Esophagus squamous epithelium (tissue), 5 donors: ENCODE measurements around the gene SLC25A47. TPM values are rescaled to one million over a fixed set of nuclear protein-coding genes. Genes with fewer than 3 reads are reported as not detected.

Experiments
- DNase-seq: peaks from one replicate; lab custom pipeline; 2025; lab: John Stamatoyannopoulos, UW
- H3K27ac ChIP-seq, 4 donors: fragments of 200-600 bp; sonication (generic); one replicate each; pipeline ENCODE4 v1.5.1; 2016 to 2019; ENCODE audit warnings: mild to moderate bottlenecking in 1 of 4
- H3K27me3 ChIP-seq, 4 donors: fragments of 200-600 bp; sonication (generic); 1 replicate in 3 of 4; 2 replicates in 1 of 4; pipeline versions ENCODE4 v1.5.1 to v1.6.0; 2017 to 2021; ENCODE audit warnings: antibody characterized with exemption in 1 of 4
- H3K36me3 ChIP-seq, 3 donors: fragments of 200-600 bp; sonication (generic); one replicate each; pipeline ENCODE4 v1.5.1; 2016 to 2019
- H3K4me1 ChIP-seq, 3 donors: fragments of 200-600 bp; sonication (generic); one replicate each; pipeline ENCODE4 v1.5.1; 2017 to 2019
- H3K4me3 ChIP-seq, 4 donors: fragments of 200-600 bp; sonication (generic); 1 replicate in 3 of 4; 2 replicates in 1 of 4; pipeline ENCODE4 v1.5.1; 2016 to 2019; ENCODE audit warnings: mild to moderate bottlenecking in 2 of 4, moderate library complexity in 1 of 4
- H3K9me3 ChIP-seq, 3 donors: fragments of 200-600 bp; sonication (generic); one replicate each; pipeline ENCODE4 v1.5.1; 2016 to 2019
- CTCF ChIP-seq, 6 experiments: fragments of 450-650 bp in 4 of 6; fragments of 200-600 bp in 2 of 6; sonication (generic) in 2 of 6; IDR thresholded peaks; one replicate each; pipeline ENCODE4 v1.5.1; 2016 to 2019; ENCODE audit warnings: antibody characterized with exemption in 6 of 6, mild to moderate bottlenecking in 4 of 6, moderate library complexity in 4 of 6
- POLR2A ChIP-seq, 4 donors: fragments of 450-650 bp; IDR thresholded peaks; one replicate each; pipeline ENCODE4 v1.6.1; 2017; ENCODE audit warnings: antibody characterized with exemption in 4 of 4, mild to moderate bottlenecking in 4 of 4, moderate library complexity in 3 of 4
- WGBS, 2 donors: methylation state at CpG; one replicate each; pipeline ENCODE4 v1.1.5; 2018; 5-methylcytosine and 5-hydroxymethylcytosine counted together
- intact Hi-C: fragments of 100-400 bp; cut with DNase I; formaldehyde crosslinking; loops from one replicate; pipeline ENCODE4 v1.15.0; 2022
- total RNA-seq, 4 donors: library from RNA; depleted of rRNA; stranded (reverse); fragments of >200 nt; gene quantifications; one replicate each; pipeline ENCODE4 v1.1.0, GENCODE V29; 2016
- donor health status: DM: yes; HTN: yes; CAD: no.

Gene SLC25A47
- total RNA-seq, 4 donors from 2014 or later = not detected

DNA sequence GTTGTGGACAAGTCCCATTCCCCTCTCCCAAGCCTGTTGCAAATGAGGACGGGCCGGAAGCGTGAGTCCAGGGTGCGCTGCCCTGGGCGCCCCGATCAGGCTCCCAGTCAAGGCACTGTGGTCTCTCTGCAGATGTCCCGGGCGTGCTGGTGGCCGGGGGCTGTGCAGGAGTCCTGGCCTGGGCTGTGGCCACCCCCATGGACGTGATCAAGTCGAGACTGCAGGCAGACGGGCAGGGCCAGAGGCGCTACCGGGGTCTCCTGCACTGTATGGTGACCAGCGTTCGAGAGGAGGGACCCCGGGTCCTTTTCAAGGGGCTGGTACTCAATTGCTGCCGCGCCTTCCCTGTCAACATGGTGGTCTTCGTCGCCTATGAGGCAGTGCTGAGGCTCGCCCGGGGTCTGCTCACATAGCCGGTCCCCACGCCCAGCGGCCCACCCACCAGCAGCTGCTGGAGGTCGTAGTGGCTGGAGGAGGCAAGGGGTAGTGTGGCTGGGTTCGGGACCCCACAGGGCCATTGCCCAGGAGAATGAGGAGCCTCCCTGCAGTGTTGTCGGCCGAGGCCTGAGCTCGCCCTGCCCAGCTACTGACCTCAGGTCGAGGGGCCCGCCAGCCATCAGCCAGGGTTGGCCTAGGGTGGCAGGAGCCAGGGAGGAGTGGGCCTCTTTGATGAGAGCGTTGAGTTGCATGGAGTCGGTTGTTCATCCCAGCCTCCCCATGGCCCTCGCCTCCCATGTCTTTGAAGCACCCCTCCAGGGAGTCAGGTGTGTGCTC, 6.3 kb downstream of the SLC25A47 start:
- Histone ChIP-seq H3K4me1 (peaks cover 0 to 17% (median 7%) of the 10 kb centered on the region in 3 donors), H3K9me3 (no peaks in the 10 kb centered on the region), H3K27me3 (no peaks in the 10 kb centered on the region), H3K36me3 (peaks cover 0 to 16% (median 0%) of the 10 kb centered on the region in 3 donors), H3K4me3 (no peak overlapping the region), H3K27ac (no peak overlapping the region)
- TF ChIP-seq POLR2A (IDR thresholded peaks at IDR 0.05) (no peak), CTCF (IDR thresholded peaks at IDR 0.05) (no peak)
- no peak for DNase-seq
- 82 to 90% methylated on average over 3 to 9 of the region's 36 CpGs for WGBS, 2 donors
- intact Hi-C loops = no loop called here

GRCh38 chr14:100330007-100330344, 6.8 kb downstream of the SLC25A47 start:
- H3K27me3 ChIP-seq = no peaks in the 10 kb centered on the region

DNA sequence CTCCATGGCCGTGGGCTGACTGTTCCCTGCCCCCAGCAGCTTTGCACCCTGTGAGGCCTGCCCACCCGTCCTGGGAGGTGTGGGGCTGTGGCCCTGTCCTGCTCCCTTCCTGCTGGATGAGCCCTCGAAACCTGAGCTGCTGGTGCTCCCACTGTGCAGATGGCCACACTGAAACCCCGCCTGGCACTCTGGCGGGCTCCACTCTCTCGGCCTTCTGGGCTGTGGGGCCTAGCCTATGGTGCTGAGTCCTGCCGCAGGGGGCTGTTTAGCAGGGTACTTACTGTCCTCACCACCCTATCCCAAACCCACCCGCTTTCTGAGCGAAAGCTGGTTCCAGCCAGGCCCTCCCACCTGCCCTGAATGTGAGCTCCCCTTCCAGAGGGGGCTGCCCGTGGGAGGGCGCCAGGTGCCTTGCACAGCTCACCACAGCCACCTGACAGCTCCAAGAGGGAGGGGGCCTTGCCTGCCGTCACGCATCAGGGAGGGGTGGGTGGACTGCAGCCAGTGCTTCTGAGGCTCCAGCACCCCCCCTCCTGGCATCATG, 7.3 kb downstream of the SLC25A47 start:
- no peak overlapping the region for H3K4me3 ChIP-seq
- H3K36me3 ChIP-seq = peaks cover 0 to 27% (median 0%) of the 10 kb centered on the region in 3 donors
- peaks cover 0 to 6% (median 3%) of the 10 kb centered on the region in 3 donors for H3K4me1 ChIP-seq
- intact Hi-C loops = no loop called here
- DNase-seq = no peak
- H3K27ac ChIP-seq = no peak overlapping the region
- TF ChIP-seq CTCF (IDR thresholded peaks at IDR 0.05) = no peak
- TF ChIP-seq POLR2A (IDR thresholded peaks at IDR 0.05) = no peak
- H3K9me3 ChIP-seq = no peaks in the 10 kb centered on the region
- no peaks in the 10 kb centered on the region for H3K27me3 ChIP-seq
- 96% methylated on average over 4 of the region's 13 CpGs; no CpG with 5 or more reads in 1 of the 2 donors for WGBS, 2 donors

More at GRCh38 chr14:100330007-100330344, 6.8 kb downstream of the SLC25A47 start:
- no peak for TF ChIP-seq CTCF (IDR thresholded peaks at IDR 0.05)
- no peak for TF ChIP-seq POLR2A (IDR thresholded peaks at IDR 0.05)
- no peak overlapping the region for H3K4me3 ChIP-seq
- H3K9me3 ChIP-seq = no peaks in the 10 kb centered on the region
- no peak overlapping the region for H3K27ac ChIP-seq
- intact Hi-C loops = no loop called here
- WGBS, 2 donors = 90% methylated on average over 2 of the region's 11 CpGs; no CpG with 5 or more reads in 1 of the 2 donors
- peaks cover 0 to 22% (median 0%) of the 10 kb centered on the region in 3 donors for H3K36me3 ChIP-seq
- peaks cover 0 to 11% (median 7%) of the 10 kb centered on the region in 3 donors for H3K4me1 ChIP-seq
- no peak for DNase-seq

GRCh38 chr14:100332071-100332639, 9.0 kb downstream of the SLC25A47 start:
- no peaks in the 10 kb centered on the region for H3K9me3 ChIP-seq
- 84 to 93% methylated on average over 3 to 7 of the region's 11 CpGs for WGBS, 2 donors
- intact Hi-C loops = no loop called here
- no peak overlapping the region for H3K27ac ChIP-seq
- no peaks in the 10 kb centered on the region for H3K4me1 ChIP-seq
- H3K36me3 ChIP-seq = peaks cover 0 to 43% (median 1%) of the 10 kb centered on the region in 3 donors
- H3K27me3 ChIP-seq = no peaks in the 10 kb centered on the region
- no peak for DNase-seq
- TF ChIP-seq POLR2A (IDR thresholded peaks at IDR 0.05) = no peak
- TF ChIP-seq CTCF (IDR thresholded peaks at IDR 0.05) = no peak
- no peak overlapping the region for H3K4me3 ChIP-seq

DNA sequence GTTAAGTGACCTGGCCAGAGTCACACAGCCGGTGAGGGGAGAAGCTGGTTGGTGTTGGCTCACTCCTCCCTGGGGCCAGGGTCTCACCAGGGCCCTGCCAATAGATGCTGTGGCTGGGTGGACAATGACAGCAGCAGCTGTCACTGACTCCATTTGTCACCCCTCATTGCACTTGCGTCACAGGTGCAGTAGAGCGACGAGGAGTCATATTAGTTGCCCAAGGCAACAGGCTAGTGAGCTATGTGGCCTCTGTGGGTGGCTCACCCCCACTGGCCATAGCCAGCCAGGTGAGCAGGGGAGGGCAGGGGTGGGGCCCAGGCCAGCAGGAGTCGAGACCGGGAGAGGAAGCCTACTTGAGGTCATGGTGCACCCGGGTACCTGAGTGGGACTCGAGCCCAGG, 9.7 kb downstream of the SLC25A47 start:
- peaks cover 0 to 49% (median 5%) of the 10 kb centered on the region in 3 donors for H3K36me3 ChIP-seq

More for the DNA sequence above, 9.7 kb downstream of the SLC25A47 start:
- WGBS, 2 donors = 100% methylated on average over 1 of the region's 8 CpGs; no CpG with 5 or more reads in 1 of the 2 donors
- intact Hi-C loops = no loop called here
- no peaks in the 10 kb centered on the region for H3K9me3 ChIP-seq
- H3K4me1 ChIP-seq = no peaks in the 10 kb centered on the region
- H3K27ac ChIP-seq = no peak overlapping the region
- H3K4me3 ChIP-seq = no peak overlapping the region
- no peak for DNase-seq
- H3K27me3 ChIP-seq = no peaks in the 10 kb centered on the region
- TF ChIP-seq POLR2A (IDR thresholded peaks at IDR 0.05) (no peak), CTCF (IDR thresholded peaks at IDR 0.05) (no peak)
